Left ventricle myocardium inferior (tissue), 1 donor: ENCODE results near the gene DNAH12. TPM values are rescaled to one million over a fixed set of nuclear protein-coding genes. Genes with fewer than 3 reads are reported as not detected.

Experiments
- DNase-seq: peaks from one replicate; pipeline ENCODE4 v3.0.0-alpha.2; 2020
- H3K27ac ChIP-seq: fragments of 200-600 bp; replicated peaks from 2 replicates; pipeline ENCODE4 v1.8.0; 2021
- H3K27me3 ChIP-seq: fragments of 200-600 bp; 2 replicates; pipeline ENCODE4 v1.8.0; 2021; ENCODE audit warnings: low read depth
- H3K36me3 ChIP-seq: fragments of 200-600 bp; 2 replicates; pipeline ENCODE4 v1.8.0; 2021
- H3K4me1 ChIP-seq: fragments of 200-600 bp; 2 replicates; pipeline ENCODE4 v1.8.0; 2021
- H3K4me3 ChIP-seq: fragments of 200-600 bp; 2 replicates; pipeline ENCODE4 v1.8.0; 2021; ENCODE audit warnings: mild to moderate bottlenecking, moderate library complexity
- H3K9me3 ChIP-seq: fragments of 200-600 bp; replicated peaks from 2 replicates; pipeline ENCODE4 v1.8.0; 2021
- intact Hi-C: fragments of 100-400 bp; cut with micrococcal nuclease; formaldehyde crosslinking; loops from one replicate; pipeline ENCODE4 v1.11.0; 2022
- total RNA-seq: library from RNA; stranded (reverse); fragmentation: NEBNext Ultra II Directional; extraction: Animal tissue kit (Norgen Biotek cat#: 25700); gene quantifications from one replicate; pipeline ENCODE4 v1.2.1, GENCODE V29; 2021
- TF ChIP-seq, protein P1 (sequence below): fragments of 200-600 bp; IDR thresholded peaks from 2 replicates; pipeline ENCODE4 v1.8.0; 2021; ENCODE audit warnings: antibody characterized with exemption, mild to moderate bottlenecking, borderline replicate concordance
- donor health status: DM: no; HTN: yes; CAD: no; lungs with severe emphysema.

The DNAH12 gene
- total RNA-seq, 1 donor from 2014 or later: 0.16 TPM

DNA sequence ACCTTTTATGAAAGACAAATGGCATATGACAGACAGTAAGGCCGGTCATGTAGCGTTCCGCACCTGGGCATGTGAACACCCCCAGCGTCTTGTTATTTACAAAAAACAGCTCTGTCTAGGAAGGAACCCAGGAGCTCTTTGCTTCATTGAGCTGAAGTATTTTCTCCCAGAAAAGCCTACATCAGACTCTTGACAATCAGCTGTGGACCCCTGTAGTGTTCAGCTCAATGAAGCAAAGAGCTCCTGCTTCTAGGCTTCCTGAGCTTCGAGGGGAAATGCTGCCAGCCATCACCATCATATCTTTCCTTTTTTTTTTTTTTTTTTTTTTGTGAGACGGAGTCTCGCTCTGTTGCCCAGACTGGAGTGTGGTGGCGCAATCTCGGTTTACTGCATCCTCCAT is 255.7 kb downstream of the DNAH12 start:
- no peak for DNase-seq
- no peaks in the 10 kb centered on the region for H3K9me3 ChIP-seq
- H3K4me1 ChIP-seq: no peaks in the 10 kb centered on the region
- no peak overlapping the region for H3K27ac ChIP-seq
- H3K27me3 ChIP-seq: no peaks in the 10 kb centered on the region
- no peaks in the 10 kb centered on the region for H3K36me3 ChIP-seq
- no peak overlapping the region for H3K4me3 ChIP-seq
- TF ChIP-seq, protein P1, sequence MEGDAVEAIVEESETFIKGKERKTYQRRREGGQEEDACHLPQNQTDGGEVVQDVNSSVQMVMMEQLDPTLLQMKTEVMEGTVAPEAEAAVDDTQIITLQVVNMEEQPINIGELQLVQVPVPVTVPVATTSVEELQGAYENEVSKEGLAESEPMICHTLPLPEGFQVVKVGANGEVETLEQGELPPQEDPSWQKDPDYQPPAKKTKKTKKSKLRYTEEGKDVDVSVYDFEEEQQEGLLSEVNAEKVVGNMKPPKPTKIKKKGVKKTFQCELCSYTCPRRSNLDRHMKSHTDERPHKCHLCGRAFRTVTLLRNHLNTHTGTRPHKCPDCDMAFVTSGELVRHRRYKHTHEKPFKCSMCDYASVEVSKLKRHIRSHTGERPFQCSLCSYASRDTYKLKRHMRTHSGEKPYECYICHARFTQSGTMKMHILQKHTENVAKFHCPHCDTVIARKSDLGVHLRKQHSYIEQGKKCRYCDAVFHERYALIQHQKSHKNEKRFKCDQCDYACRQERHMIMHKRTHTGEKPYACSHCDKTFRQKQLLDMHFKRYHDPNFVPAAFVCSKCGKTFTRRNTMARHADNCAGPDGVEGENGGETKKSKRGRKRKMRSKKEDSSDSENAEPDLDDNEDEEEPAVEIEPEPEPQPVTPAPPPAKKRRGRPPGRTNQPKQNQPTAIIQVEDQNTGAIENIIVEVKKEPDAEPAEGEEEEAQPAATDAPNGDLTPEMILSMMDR: no peak
- intact Hi-C loops: no loop called here

DNA sequence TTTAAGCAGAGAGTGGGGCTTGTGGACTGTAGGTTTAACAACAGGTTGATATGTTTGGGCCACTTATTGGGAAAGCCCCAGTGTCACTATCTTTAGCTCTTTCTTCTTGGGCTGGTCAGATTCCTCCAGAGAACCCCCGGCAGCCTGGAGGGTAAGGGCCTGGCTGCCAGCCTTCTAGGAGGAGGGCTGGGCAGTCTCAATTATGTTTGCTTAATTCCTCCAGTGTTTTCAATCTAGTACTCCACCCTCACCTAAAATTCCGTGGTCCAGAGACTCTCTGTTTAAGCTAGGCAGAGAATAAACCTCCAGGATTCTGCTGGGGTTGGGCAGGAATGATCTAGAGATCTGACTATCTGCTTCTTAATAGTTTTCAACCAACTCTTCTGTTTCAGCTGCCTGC is 256.9 kb downstream of the DNAH12 start:
- H3K27ac ChIP-seq: no peak overlapping the region
- TF ChIP-seq, protein P1: no peak
- intact Hi-C loops: no loop called here
- H3K4me1 ChIP-seq: no peaks in the 10 kb centered on the region
- H3K9me3 ChIP-seq: no peaks in the 10 kb centered on the region
- H3K36me3 ChIP-seq: no peaks in the 10 kb centered on the region
- H3K27me3 ChIP-seq: no peaks in the 10 kb centered on the region
- no peak overlapping the region for H3K4me3 ChIP-seq
- DNase-seq: no peak

DNA sequence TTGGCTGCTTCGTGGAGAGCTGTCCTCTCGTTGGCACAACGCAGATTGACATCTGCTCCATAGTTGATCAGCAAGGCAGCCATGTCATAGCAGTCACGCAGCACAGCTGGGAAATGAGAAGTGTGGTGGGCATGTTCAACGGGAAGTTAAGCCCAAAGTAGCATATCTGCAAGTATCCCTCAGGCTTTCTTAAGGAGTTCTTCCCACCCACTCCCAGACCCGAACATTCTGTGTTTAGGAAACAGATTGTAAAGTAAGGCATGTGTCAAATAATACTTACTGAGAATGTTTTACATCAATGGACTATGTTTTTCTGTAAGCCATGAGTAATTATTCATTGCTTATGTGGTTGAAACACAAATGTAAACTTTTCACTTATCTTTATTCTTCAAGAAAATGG is 260.8 kb downstream of the DNAH12 start:
- Histone ChIP-seq H3K27me3 (no peaks in the 10 kb centered on the region), H3K4me1 (no peaks in the 10 kb centered on the region), H3K36me3 (peaks cover 17% of the 10 kb centered on the region), H3K27ac (no peak overlapping the region), H3K4me3 (no peak overlapping the region), H3K9me3 (no peaks in the 10 kb centered on the region)
- TF ChIP-seq, protein P1: no peak
- intact Hi-C loops: no loop called here
- no peak for DNase-seq

DNA sequence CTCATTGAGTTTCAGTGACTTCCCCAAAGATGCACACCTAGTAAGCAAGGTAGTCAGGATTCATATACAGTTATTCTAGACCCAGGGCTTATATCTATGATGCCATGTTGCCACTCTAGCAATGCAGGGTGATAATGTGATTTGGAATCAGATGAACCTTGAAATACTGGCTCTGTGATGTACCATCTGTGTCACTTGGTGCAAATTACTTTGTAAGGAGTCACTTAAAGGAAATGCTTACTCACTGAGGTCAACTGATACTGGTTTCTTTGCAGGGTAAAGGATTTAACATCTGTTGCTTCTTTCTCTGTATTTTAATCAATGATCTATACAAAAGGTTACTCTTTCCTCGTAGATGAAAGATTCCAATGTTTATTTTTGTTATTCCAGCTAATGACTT is 262.4 kb downstream of the DNAH12 start:
- intact Hi-C loops: no loop called here
- TF ChIP-seq, protein P1: no peak

DNA sequence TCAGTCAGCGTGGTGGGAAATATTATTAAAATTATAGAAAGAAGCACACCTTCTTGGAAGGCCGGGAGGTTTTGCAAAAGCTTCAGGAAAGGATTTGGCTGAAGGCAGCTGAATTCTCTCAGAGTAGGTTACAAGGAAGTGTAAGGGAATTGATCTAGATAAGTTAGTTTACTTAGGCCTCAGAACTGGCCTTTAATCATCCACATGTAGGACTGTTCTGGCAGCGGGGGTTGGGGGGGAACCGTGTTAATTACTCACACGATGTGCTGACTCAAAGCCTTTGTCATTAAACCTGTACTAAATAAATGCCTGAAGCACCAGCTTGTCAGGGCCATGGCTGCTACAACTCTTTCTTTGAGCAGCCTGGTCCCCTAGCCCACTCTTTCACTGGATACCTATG is 264.5 kb downstream of the DNAH12 start:
- Histone ChIP-seq H3K9me3 (no peaks in the 10 kb centered on the region), H3K27ac (no peak overlapping the region), H3K36me3 (peaks cover 48% of the 10 kb centered on the region), H3K27me3 (no peaks in the 10 kb centered on the region), H3K4me1 (no peaks in the 10 kb centered on the region), H3K4me3 (no peak overlapping the region)
- no peak for DNase-seq
- TF ChIP-seq, protein P1: no peak
- intact Hi-C loops: no loop called here

More for the DNA sequence above, 262.4 kb downstream of the DNAH12 start:
- H3K27ac ChIP-seq: no peak overlapping the region
- no peaks in the 10 kb centered on the region for H3K9me3 ChIP-seq
- peaks cover 28% of the 10 kb centered on the region for H3K36me3 ChIP-seq
- H3K27me3 ChIP-seq: no peaks in the 10 kb centered on the region
- no peak for DNase-seq
- H3K4me1 ChIP-seq: no peaks in the 10 kb centered on the region
- no peak overlapping the region for H3K4me3 ChIP-seq

DNA sequence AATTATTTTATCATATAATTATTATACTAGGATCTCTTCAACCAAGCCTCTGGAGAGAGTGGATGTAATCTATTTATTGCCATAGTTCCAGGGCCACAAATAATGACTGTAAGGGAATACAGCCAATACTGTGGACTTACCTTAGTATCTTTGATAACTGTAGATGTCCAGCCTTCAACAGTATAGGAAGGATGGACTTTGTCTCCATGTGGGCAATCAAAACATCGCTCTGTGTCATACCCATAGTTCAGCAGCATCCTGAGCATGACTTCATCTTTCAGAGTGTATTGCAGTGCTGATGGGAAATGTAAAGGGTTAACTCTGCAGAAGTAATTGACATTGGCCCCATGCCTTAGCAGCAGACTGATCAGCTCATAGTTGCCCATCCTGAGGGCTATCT is 265.9 kb downstream of the DNAH12 start:
- no peak overlapping the region for H3K27ac ChIP-seq
- peaks cover 61% of the 10 kb centered on the region for H3K36me3 ChIP-seq
- intact Hi-C loops: no loop called here
- no peak for DNase-seq
- H3K4me3 ChIP-seq: no peak overlapping the region
- H3K4me1 ChIP-seq: no peaks in the 10 kb centered on the region
- H3K27me3 ChIP-seq: no peaks in the 10 kb centered on the region
- TF ChIP-seq, protein P1: no peak
- H3K9me3 ChIP-seq: no peaks in the 10 kb centered on the region
